GM12892 (cell line): Measurements from ENCODE around the gene ADD1.

Source experiments
- POLR2A ChIP-seq: IDR thresholded peaks from 2 replicates; pipeline ENCODE4 v1.6.1; 2011; ENCODE audit warnings: low read depth, low read length, control low read depth
- TAF1 ChIP-seq: IDR thresholded peaks from 2 replicates; pipeline ENCODE4 v1.6.1; 2011; ENCODE audit warnings: low read depth, mild to moderate bottlenecking, control low read depth, low read length, borderline replicate concordance

- TF ChIP-seq POLR2A (peak; percentile 58), TAF1 (no peak)
Measured at GRCh38 chr4:2935762-2936743, 92.4 kb downstream of the ADD1 start.
